Activated CD8-positive, alpha-beta T cell treated with anti-CD3 and anti-CD28 coated beads for 36 hours (primary cell): ENCODE results near the gene SLC26A9. TPM values are rescaled to one million over a fixed set of nuclear protein-coding genes. Genes with fewer than 3 reads are reported as not detected.

Source experiments
- ATAC-seq: fragments of 200-7000 bp; cut with Tn5 transposase; one replicate; pipeline ENCODE4 v1.10.0; 2021; ENCODE audit warnings: mild to moderate bottlenecking, moderate library complexity
- CTCF ChIA-PET: fragments of 350-600 bp; sonication (Branson Sonifier 250); formaldehyde crosslinking; loops from one replicate; lab custom pipeline; 2021; ENCODE audit warnings: antibody characterized with exemption; lab: Charles Lee
- POLR2A ChIA-PET: fragments of 350-600 bp; sonication (Branson Sonifier 250); formaldehyde crosslinking; loops from one replicate; lab custom pipeline; 2021; ENCODE audit warnings: antibody characterized with exemption; lab: Charles Lee
- DNase-seq: peaks from one replicate; pipeline ENCODE4 v3.0.0-alpha.2; 2020
- H3K27ac Mint-ChIP-seq: one replicate; pipeline ENCODE4 v1.8.0; 2021; ENCODE audit warnings: mild to moderate bottlenecking, mixed read lengths
- H3K27me3 Mint-ChIP-seq: one replicate; pipeline ENCODE4 v1.8.0; 2021; ENCODE audit warnings: mixed read lengths
- H3K36me3 Mint-ChIP-seq: one replicate; pipeline ENCODE4 v1.8.0; 2021; ENCODE audit warnings: low read depth, mixed read lengths
- H3K4me1 Mint-ChIP-seq: one replicate; pipeline ENCODE4 v1.8.0; 2021; ENCODE audit warnings: low read depth, mixed read lengths
- H3K4me3 Mint-ChIP-seq: one replicate; pipeline ENCODE4 v1.8.0; 2021; ENCODE audit warnings: mild to moderate bottlenecking, moderate library complexity, mixed read lengths
- H3K9me3 Mint-ChIP-seq: one replicate; pipeline ENCODE4 v1.8.0; 2021; ENCODE audit warnings: mixed read lengths
- CTCF ChIP-seq: fragments of 200-600 bp; IDR thresholded peaks from one replicate; pipeline ENCODE4 v1.8.0; 2022; ENCODE audit warnings: antibody characterized with exemption, mild to moderate bottlenecking
- intact Hi-C: fragments of 100-400 bp; cut with micrococcal nuclease; formaldehyde crosslinking; loops from one replicate; pipeline ENCODE4 v1.10.0; 2022
- total RNA-seq, 2 experiments: library from RNA; stranded (reverse); gene quantifications; one replicate each; pipeline ENCODE4 v1.2.3, GENCODE V29; 2021

SLC26A9 gene
- total RNA-seq, 2 experiments from 2014 or later: not detected

GRCh38 chr1:205988585-205988995, 45.3 kb upstream of the SLC26A9 start:
- no peak overlapping the region for H3K4me3 Mint-ChIP-seq

GRCh38 chr1:205986861-205987260, 43.6 kb upstream of the SLC26A9 start:
- DNase-seq: no peak
- POLR2A ChIA-PET: interaction anchor here (0.8 kb wide), 1 partner anchor 46 kb away, joined by 3 read pairs; no protein-coding TSS in a partner anchor

More at GRCh38 chr1:205988585-205988995, 45.3 kb upstream of the SLC26A9 start:
- no peaks in the 10 kb centered on the region for H3K4me1 Mint-ChIP-seq
- no peak for DNase-seq
- POLR2A ChIA-PET: no interaction called here
- CTCF ChIA-PET: interaction anchor here (1.1 to 4.1 kb wide), 2 partner anchors 11 to 118 kb away, joined by 3 to 40 read pairs; no protein-coding TSS in a partner anchor
- no peak overlapping the region for H3K27ac Mint-ChIP-seq
- no peak for ATAC-seq
- H3K36me3 Mint-ChIP-seq: no peaks in the 10 kb centered on the region
- TF ChIP-seq CTCF: no peak
- peaks cover 3% of the 10 kb centered on the region for H3K27me3 Mint-ChIP-seq
- intact Hi-C loops: no loop called here
- H3K9me3 Mint-ChIP-seq: no peaks in the 10 kb centered on the region

GRCh38 chr1:205986292-205986691, 43.0 kb upstream of the SLC26A9 start:
- intact Hi-C loops: no loop called here
- no peaks in the 10 kb centered on the region for H3K4me1 Mint-ChIP-seq
- CTCF ChIA-PET: interaction anchor here (1.0 to 11.3 kb wide), 8 partner anchors 9 to 328 kb away, joined by 3 to 260 read pairs (median 9); no protein-coding TSS in a partner anchor
- H3K27me3 Mint-ChIP-seq: peaks cover under 1% of the 10 kb centered on the region
- no peaks in the 10 kb centered on the region for H3K9me3 Mint-ChIP-seq
- no peak for TF ChIP-seq CTCF
- ATAC-seq: no peak
- H3K36me3 Mint-ChIP-seq: no peaks in the 10 kb centered on the region
- no peak for DNase-seq
- no peak overlapping the region for H3K4me3 Mint-ChIP-seq
- H3K27ac Mint-ChIP-seq: no peak overlapping the region
- POLR2A ChIA-PET: no interaction called here

More at GRCh38 chr1:205986861-205987260, 43.6 kb upstream of the SLC26A9 start:
- H3K36me3 Mint-ChIP-seq: no peaks in the 10 kb centered on the region
- H3K9me3 Mint-ChIP-seq: no peaks in the 10 kb centered on the region
- no peaks in the 10 kb centered on the region for H3K4me1 Mint-ChIP-seq
- peaks cover 3% of the 10 kb centered on the region for H3K27me3 Mint-ChIP-seq
- CTCF ChIA-PET: interaction anchor here (1.2 to 11.3 kb wide), 7 partner anchors 9 to 328 kb away, joined by 3 to 260 read pairs (median 12); no protein-coding TSS in a partner anchor
- ATAC-seq: no peak
- H3K27ac Mint-ChIP-seq: no peak overlapping the region
- TF ChIP-seq CTCF: no peak
- intact Hi-C loops: no loop called here
- no peak overlapping the region for H3K4me3 Mint-ChIP-seq

- CTCF ChIA-PET: interaction anchor here (1.0 to 11.3 kb wide), 13 partner anchors 8 to 327 kb away, joined by 3 to 260 read pairs (median 10); no protein-coding TSS in a partner anchor
- POLR2A ChIA-PET: no interaction called here
- intact Hi-C loops: no loop called here
These were observed 42.2 kb upstream of the SLC26A9 start for GRCh38 chr1:205985330-205986005.

More at GRCh38 chr1:205985330-205986005, 42.2 kb upstream of the SLC26A9 start:
- Mint-ChIP-seq H3K27ac (no peak overlapping the region), H3K27me3 (no peaks in the 10 kb centered on the region), H3K4me3 (no peak overlapping the region), H3K36me3 (no peaks in the 10 kb centered on the region), H3K9me3 (no peaks in the 10 kb centered on the region), H3K4me1 (no peaks in the 10 kb centered on the region)
- DNase-seq (no peak), ATAC-seq (no peak)
- TF ChIP-seq CTCF: no peak
